GM18505 (cell line): ENCODE data around the gene PTPRD.

Source experiments
- ATAC-seq: cut with Tn5 transposase; IDR thresholded peaks from one replicate; pipeline ENCODE4 v1.9.1; 2021; ENCODE audit not compliant: unreplicated experiment
- POLR2A ChIP-seq: IDR thresholded peaks from 4 replicates; pipeline ENCODE4 v1.6.1; 2011; ENCODE audit warnings: borderline replicate concordance; ENCODE audit not compliant: insufficient read depth, insufficient read length; ENCODE audit errors: extremely low read depth

The PTPRD gene

DNA sequence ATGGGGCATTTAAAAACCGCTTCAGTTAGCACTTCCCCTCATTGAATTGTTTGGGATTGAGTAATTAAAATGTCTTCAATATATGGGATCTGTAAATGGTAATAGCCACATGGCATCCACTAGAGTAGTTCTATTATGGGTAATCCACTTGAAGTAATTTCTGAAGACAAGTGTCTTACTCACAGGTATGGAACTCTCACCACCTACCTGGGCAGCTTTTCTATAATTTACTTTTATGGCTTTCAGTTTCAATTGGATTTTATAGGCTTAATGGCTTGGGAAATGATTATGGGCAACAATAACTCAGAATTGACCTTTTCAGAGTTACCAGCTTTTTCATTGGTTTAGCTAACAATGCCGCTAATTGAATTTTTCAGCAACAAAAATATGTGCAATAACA is 597.9 kb downstream of the PTPRD start:
- no peak for TF ChIP-seq POLR2A
- no peak for ATAC-seq

DNA sequence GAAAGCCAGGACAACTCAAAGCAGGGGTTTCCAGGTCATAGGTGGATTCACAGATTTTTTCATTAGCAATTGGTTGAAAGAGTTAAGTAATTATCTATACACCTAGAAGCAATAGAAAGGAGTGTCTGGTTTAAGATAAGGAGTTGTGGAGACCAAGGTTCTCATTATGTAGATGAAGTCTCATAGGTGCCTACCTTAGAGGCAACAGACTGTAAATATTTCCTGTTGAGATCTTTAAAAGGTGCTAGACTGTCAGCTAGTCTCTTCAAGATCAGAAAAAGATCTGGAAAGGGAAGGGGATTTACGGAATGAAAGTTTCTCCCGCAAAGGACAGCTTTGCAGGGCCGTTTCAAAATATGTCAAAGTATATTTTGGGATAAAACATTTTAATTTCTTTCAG is 603.4 kb downstream of the PTPRD start:
- no peak for ATAC-seq
- TF ChIP-seq POLR2A, result no peak

DNA sequence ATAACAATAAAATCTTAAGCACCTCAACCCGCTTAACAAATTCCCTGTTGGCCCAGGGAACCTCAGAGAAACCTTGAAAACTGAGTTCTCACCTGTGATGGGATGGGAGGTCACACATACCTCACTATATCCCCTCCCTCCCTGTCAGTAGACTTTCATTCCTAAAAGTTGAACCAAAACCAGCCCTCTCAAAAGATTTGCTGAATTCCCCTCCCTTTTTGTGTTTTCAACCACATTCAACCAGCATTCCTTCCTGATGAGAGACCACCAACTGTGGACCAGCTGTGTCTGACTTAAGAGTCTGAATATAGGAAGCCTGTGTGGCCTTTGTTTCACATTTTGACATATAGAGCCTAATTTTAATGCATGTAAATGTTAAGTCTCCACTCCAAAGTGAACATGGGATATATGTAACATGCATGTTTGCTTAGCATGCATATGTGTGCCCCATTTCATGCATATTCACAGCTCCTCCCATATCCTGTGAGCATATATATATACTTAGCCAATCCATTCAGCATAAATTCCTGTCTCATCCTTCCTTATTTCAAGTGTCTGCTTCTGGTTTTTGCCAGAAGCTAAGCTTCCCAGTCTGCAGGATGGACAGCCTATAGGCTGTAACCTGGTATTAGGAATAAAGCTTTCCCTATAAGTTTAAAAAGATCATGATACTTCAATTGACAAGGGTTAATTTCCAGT is 604.6 kb downstream of the PTPRD start:
- ATAC-seq, result no peak
- TF ChIP-seq POLR2A, result no peak

DNA sequence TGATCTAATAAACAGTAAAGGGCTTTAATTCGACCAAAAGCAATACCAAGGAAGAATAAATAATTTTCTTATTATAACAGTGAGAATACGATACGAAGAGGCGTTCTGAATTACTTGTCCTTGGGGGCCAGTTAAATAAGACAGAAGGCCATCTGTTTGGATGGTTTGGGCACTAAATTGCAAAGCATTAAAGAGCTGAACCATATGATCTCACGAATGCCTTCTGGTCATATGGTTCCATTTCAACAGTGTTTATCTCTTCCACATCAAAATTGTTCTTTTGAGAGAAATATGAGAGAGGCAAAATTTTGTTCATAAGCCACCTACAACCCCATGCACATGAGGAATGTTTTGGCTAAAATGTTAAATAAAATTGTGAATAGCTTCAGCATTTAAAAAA is 605.4 kb downstream of the PTPRD start:
- no peak for ATAC-seq
- TF ChIP-seq POLR2A, result no peak

DNA sequence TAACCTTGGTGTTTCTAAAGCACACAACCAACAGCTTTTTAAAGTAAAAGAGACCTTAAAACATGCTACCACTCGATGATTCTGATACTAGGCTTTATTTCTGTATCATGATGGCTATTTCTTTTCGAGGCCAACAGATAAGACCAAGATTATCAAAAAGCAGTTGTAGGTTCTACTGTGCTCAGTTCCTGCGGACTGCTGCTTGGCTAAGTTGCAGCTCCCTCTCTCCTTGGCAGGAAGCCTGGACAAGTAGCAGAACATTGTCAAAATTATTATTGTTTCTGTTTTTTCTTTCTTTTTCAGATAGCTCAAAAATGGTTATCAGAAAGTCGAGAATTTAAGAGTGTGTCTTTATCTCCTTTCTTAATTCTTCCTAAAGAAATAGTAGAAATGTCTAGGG is 607.6 kb downstream of the PTPRD start:
- no peak for TF ChIP-seq POLR2A
- no peak for ATAC-seq

DNA sequence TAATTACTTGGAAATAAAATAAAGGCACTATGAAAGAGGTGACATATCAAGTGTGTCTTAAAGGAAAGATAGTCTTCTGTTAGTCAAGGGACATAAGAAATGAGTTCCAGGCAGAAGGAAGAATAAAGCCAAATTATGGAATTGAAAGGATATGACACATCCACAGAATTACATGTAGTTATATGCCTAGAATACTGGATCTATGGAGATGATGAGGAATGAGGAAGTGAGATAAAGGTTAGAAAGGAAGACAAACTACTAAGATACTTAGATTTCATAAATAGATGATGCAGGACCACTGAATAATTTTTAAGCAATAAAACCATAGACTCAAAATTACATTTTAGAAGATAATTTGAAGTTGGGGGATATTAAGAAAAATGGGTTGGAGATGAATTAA is 609.8 kb downstream of the PTPRD start:
- no peak for ATAC-seq
- TF ChIP-seq POLR2A, result no peak

DNA sequence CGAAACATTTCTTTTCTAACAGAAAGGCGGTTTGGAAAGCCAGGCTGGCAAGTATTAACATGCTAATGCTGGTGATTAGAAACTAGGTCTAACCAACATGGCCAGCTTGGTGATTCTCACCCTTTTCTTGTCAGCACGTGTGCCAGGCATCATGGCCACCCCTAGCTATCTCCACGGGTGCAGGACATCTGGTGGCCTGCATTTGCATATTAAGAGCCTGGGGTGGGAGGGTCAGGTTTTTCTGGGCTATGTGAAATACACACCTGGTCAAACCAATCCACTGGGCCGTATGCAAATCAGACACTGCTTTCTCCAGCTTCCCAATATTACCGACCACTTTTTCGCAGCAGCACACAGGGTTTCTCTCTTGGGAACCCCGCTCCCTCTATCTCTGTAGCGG is 612.1 kb downstream of the PTPRD start:
- TF ChIP-seq POLR2A, result no peak
- ATAC-seq, result no peak

DNA sequence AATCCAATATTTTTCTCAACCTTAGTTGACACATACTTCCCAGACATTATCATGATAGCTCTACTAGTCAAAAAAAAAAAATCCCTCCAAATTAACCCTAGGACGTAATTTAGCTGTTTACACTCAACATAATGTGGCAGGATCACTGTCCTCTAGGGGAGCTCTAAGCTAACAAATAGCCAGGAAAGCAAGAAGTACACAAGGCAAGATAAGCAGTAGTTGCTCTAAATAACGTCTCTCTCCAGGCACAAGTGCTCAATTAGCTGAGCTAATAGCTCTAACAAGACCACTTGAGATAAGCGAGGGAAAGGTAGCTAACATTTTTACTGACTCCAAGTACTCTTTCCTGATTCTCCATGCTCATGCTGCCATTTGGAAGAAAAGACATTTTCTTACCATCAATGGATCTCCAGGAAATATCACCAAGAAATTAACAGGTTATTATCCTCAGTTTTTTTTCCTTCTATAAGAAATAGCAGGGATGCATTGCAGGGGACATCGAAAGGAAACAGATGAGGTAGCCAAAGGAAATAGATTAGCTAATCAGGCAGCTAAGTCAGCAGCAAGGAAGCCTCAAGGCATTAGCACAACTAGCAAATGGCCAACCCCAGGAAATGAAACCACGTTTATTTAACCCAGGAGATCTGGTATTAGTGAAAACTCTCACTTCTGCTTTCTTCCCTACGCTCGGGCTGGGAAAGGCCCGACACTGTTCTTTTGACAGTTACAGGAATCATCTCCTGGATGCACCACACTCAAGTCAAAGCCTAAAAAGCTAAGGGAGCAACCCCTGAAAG is 614.1 kb downstream of the PTPRD start:
- ATAC-seq, result peak; percentile 69

DNA sequence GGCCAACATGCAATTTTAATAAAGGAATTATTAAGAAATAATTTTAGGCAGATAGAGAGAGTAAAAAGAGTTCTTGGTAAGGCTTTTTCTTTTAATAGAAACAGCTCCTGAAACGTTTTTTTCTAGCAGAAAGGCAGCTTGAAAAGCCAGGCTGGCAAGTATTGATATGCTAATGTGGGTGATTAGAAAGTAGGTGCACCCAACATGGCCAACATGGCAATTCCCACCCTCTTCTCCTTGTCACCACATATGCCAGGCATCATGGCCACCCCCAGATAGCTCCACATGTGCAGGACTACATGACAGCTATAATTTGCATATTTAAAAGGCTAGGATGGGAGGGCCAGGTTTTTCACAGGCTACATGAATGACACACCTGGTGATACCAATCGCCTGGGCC is 615.2 kb downstream of the PTPRD start:
- no peak for ATAC-seq
- no peak for TF ChIP-seq POLR2A

More for the DNA sequence above, 614.1 kb downstream of the PTPRD start:
- TF ChIP-seq POLR2A, result no peak

DNA sequence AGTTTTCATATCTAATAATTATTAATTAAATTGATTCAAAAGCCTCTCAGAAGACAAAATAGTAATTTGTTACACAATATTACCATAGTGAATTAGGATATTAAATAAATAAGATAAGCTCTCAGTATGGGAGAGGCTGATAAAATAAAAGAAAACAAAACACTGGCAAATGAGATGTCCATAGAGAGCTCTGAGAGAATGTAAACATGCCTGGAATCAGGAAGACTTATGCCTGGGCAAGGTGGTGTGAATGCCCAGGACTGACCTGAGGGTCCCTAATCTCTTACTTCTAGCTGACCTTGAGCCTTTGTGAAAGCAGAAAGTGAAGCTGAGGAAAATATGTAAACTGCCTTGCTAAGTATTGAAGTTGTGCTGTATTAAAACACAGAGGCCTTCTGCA is 616.5 kb downstream of the PTPRD start:
- ATAC-seq, result no peak

DNA sequence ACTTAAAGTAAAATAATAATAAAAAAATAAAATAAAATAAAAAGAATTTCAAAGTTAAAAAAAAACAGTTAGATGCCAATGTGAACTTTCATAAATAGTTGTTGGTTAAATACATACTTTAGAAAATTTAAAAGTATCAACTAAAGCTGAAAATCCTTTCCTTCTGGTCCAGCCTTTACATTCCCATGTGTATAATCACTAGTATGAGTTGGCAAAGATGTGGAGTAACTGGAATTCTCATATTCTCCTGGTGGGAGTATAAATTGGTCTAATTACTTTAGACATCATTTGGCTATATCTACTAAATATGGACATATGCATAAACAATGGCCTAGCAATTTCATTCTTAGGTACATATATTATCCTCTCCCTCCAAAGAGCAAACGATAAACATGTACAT is 619.9 kb downstream of the PTPRD start:
- no peak for TF ChIP-seq POLR2A
- ATAC-seq, result no peak

More for the DNA sequence above, 616.5 kb downstream of the PTPRD start:
- no peak for TF ChIP-seq POLR2A

DNA sequence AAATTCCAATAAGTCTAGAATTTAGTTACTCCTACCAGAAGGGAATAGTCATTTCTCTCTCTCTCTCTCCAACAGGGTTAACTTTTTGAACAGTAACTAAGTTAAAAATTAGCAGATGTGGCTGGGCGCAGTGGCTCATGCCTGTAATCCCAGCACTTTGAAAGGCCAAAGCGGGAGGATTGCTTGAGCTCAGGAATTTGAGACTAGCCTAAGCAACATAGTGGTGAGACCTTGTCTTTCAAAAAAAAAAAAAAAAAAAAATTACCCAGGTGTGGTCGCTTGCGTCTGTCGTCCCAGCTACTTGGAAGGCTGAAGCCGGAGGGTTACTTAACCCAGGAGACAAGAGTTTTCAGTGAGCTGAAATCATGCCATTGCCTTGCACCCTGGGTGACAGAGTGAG is 639.7 kb downstream of the PTPRD start:
- ATAC-seq, result no peak
- TF ChIP-seq POLR2A, result no peak

DNA sequence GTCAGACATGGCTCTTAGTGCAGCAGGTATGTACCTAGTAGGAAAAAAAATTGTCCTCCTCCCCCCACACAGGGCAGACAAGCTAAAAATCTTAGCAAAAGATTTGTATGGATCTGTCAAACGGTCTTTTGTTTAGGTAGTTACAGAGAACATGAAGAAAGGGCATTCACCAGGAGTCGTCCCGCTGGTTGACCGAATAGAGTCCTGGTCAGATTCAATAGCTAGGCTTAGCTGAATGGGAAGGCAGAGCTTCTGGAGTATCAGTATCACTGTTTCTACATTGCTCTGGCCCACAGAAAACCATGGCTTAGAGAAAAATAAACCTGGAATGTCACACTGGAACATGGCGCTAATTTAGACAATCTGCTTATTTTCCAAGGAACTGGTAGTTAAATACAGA is 642.3 kb downstream of the PTPRD start:
- no peak for TF ChIP-seq POLR2A
- no peak for ATAC-seq

DNA sequence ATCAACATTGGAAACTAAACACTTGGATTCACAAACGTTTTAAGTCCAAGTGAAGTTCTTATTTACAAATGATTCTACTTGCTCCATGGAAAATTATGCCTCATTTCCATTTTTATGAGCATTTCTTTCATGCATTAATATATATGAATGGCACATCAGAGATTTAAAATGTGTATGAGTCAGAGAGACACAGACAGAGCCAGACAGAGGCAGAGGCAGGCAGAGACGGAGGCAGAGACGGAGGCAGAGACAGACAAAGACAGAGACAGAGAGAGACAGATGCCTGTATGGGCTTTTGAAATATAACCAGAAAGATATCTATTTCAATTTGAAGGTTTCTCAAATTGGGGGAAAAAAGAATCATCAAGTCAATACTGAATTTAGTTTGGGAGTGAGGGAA is 649.0 kb downstream of the PTPRD start:
- TF ChIP-seq POLR2A, result no peak
- ATAC-seq, result no peak

DNA sequence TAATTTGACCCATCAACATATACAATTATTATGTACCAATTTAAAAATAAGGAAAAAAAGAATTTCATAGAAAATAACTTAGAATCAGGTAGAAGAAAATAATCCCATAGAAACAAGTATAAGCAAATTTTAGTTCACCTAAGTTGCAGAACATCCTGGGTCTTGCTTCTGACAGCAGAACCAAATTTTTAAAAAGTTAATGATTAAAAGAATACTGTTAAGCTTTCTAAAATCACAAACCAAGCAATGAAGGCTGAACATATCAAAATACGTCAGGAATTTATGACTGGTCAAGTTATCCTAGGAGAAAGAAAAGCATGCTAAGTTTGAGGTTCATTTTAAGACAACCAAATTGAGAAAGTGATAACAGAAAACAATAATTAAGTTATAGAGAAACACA is 650.9 kb downstream of the PTPRD start:
- no peak for TF ChIP-seq POLR2A
- no peak for ATAC-seq

DNA sequence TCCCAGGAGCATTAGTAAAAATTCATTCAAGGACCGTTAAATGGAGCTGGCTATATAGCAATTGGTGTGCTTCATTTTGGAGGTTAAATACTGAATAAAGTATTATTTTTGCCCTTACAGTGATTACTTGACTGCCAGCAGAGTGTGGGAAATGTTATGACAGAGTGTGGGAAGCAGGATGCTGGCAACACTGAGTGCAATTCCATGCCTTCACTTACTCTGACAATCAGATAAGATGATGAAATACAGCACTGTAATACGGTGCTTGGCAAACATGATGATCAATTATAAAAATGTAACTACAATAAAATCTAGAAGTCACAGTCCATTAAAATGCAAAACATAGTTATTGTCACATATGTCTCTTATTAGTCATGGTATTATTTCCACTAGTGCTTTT is 651.3 kb downstream of the PTPRD start:
- no peak for TF ChIP-seq POLR2A
- no peak for ATAC-seq
